Hippocampal formation (tissue), 2 donors: ENCODE data around the gene ADAMTS16.
A peak's percentile ranks its signal among the peaks of the same experiment; 100 is the strongest.

Experiments
- DNase-seq, 2 donors: peaks; one replicate each; lab custom pipeline; 2025; lab: John Stamatoyannopoulos, UW

Gene ADAMTS16

DNA sequence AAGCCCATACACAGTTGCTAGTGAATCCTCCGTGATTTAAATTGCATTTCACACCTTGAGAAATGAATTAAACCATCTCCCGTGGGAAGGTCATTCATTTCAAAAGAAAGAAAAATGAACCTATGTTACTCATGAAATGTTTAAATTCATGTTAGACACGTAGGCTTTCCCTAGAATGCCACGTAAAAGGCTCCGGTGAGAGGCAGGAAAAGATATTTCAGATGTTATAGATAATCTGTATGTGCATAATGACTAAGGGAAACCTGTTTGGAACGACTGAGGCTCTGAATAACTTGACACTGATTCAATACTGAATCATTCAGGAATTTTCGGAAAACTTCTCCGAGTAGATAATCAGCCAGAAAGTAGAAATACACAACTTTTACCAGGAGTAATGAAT, 148.1 kb downstream of the ADAMTS16 start:
- no peak for DNase-seq

- no peak for DNase-seq
Measured at GRCh38 chr5:5289537-5289936, 149.4 kb downstream of the ADAMTS16 start.

- DNase-seq: no peak
Measured at GRCh38 chr5:5290674-5291334, 150.7 kb downstream of the ADAMTS16 start.

- no peak for DNase-seq
Measured at GRCh38 chr5:5291357-5291756, 151.2 kb downstream of the ADAMTS16 start.

DNA sequence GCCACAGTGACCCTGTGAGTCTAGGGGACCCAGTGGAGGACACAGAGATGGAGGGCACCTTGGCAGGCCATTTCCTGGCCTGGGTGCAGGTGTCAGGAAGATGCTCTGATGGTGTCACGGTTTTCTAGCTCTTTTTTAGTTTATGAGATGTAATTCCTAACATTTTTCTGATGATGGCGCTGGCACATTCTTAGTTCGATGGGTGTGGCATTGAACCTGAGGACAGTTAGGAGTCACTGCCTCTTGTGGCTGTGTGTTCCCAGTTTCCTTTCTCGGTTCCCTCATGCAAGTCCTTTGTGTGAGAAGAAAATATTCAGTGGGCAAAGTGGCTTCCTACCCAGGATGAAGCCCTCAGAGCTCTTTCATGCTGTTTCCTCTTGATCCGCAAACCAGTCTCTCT, 152.9 kb downstream of the ADAMTS16 start:
- no peak for DNase-seq

GRCh38 chr5:5294429-5294828, 154.3 kb downstream of the ADAMTS16 start:
- DNase-seq: no peak

- peak in 1 of 2 donors; percentile 14 for DNase-seq
Measured at GRCh38 chr5:5295351-5295750, 155.2 kb downstream of the ADAMTS16 start.

- DNase-seq: no peak
Measured at GRCh38 chr5:5296051-5296450, 155.9 kb downstream of the ADAMTS16 start.

DNA sequence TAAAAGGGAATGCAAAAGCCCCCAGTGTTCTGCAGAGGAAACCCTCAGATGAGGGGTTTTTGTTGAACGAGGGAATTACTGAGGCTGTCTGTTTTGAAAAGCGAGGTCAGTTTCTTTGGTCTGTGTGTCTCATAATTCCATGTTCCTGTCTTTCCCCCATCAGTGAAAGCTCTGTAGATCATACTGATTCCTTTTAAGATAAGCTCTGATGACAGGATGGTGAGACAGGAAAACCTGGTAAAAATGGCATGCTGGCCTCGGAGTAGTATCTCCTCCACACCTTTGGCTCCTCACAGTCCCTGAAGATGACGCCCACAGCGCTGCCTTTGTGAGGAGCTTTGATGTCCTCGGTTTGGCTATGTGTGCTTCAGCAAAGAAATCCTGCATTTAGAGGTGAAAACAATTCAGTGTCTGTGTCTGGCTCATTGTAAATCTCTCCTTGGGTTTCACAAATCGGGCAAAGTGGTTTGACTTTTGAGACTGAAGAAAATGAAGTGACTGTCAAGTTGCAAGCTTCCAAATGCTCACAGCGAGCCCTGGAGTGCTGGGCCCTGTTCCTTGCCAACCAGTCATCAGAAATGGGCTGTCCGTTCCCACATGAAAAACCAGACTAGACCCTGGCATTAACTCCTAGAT, 157.4 kb downstream of the ADAMTS16 start:
- DNase-seq: no peak

DNA sequence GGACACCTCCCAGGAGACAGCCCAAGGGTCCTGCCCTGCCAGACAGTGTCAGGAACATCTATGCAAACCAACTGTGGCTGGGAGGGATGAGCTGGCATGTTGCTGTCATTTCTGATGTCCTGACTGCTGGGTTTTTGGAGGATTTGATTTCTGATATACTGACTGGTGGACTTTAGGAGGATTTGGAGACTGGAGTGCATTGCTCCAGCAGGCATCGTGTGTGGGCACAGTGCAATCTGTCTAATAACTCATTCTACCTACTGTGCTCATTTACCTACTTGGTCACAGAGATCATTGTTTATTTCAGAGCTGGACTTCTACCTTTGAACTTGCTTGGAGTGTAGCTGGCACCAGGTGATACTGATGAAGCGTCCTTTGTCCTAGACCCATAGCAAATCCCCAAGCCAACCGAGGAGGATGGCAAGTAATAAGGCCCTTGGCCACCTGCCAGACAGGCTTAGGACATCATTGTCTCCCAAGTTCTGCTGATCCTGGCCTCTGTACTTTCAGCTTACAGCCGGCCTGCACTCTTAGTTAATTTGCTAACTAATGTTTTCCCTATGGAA, 158.0 kb downstream of the ADAMTS16 start:
- DNase-seq: no peak

- DNase-seq: no peak
Measured at GRCh38 chr5:5298841-5299541, 158.9 kb downstream of the ADAMTS16 start.

DNA sequence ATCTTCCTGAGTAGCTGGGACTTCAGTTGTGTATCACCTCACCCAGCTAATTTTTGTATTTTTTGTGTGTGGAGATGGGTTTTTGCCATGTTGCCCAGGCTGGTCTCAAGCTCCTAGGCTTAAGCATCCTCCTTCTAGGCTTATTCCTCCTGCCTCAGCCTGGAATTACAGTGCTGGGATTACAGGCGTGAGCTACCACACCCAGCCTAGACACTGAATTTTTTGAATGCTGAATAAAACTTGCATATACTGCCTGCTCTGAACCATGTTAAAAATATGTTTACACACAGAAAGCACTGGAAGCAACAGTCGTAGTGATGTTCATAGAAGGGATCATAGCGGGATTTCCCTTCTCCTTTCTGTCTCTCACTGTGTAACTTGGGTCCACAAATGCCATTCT, 161.0 kb downstream of the ADAMTS16 start:
- no peak for DNase-seq

DNA sequence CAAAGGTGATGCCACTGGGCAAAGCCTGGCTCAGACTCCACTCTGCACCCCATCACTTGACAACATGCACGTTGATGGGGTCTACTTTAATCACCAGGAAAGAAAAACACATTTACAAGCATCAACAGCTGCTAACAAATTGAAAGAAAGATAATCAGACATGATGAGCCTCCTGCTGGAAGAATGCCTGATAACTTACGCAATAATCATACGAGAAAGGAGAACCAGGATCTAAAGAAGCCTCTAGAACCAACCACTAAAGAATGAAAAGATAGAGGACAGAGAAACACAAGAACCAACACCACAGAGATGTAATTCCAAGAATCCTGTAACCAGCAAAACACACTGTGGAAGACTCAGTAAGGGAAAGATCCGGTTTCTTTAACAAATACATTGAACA, 162.1 kb downstream of the ADAMTS16 start:
- no peak for DNase-seq

GRCh38 chr5:5303242-5303641, 163.1 kb downstream of the ADAMTS16 start:
- DNase-seq: no peak

- DNase-seq: no peak
Measured at GRCh38 chr5:5304361-5305020, 164.4 kb downstream of the ADAMTS16 start.

DNA sequence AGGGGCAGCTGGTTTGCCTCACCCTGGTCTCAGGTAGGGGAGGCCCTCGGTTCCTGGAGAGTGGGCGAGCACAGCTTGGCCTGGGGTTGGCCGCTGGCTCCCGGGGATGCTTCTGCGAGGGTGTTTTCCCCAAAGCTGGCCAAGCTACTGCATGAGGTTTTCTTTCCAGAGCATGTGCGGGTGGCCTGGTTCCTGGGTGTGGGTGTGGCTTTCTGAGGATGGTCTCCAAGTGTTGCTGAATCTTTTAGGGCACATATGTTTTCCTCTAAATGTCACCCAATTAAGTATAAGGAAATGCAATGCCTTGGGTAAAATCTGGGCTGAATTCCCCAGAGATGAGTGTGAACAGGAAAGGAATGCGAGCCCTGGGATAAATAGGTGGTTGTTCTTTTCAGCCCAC, 166.6 kb downstream of the ADAMTS16 start:
- peak in 1 of 2 donors; percentile 14 for DNase-seq

- no peak for DNase-seq
Measured at GRCh38 chr5:5308319-5308718, 168.2 kb downstream of the ADAMTS16 start.

DNA sequence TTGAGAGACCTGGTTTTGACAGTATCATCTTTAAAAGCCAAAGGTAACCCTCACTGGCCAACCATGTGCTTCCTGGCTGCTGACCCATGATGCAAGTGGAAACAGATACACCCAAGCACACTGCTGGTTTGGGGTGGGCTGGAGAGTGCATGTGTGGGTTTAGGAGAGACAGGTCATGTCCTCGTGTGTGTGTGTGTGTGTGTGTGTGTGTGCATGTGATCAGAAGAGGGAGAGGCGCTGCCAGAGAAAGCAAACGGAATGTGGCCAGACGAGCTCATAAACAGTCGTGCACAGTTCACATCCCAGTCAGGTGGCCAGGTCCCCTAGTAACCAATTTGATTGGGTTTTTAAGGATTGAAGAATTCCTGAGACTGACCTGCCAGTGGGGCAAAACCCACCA, 169.5 kb downstream of the ADAMTS16 start:
- DNase-seq: no peak

DNA sequence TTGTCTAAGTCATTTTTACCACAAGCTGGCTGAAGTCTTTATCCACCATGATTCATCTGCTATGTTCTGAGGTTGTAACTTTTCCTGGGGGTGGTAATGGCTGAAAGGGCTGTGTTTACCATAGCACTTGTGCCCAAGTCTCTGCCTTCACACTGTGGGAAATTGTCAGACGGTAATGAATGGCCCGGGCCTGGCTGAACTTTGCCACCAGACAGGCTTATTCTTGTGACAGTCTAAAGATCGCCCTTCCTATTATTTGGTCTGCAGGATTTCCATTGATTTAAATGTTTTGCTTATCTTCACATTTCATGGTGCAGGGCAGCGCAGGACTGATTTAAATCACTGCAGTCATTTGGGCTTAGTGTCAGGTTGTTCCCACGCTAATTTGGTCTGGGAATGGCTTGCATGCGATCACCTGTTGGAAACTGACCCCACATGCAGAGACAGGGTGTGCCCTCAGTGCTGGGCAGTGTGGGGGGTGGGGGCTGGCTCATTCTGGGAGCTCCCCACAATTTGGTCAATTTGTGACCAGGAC, 173.0 kb downstream of the ADAMTS16 start:
- no peak for DNase-seq

DNA sequence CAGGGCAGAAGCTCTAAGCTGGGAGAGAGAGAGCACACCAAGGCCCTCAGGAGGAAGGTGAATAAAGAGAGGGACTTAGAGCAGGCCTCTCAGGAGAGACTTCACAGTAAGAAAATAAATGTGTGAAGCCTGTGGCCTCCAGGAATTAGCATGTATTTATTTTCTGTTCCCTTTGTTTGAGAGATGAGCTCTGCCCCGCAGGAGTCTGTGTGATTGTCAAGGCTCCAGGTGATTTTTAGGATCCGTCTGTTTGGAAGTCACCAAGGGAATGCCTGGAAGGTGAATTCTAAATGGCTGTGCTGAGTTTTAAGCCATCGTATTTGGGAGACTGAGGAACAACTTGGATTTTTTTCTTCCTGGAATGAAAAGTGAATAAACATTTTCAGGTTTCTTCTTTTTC, 174.0 kb downstream of the ADAMTS16 start:
- DNase-seq: no peak

DNA sequence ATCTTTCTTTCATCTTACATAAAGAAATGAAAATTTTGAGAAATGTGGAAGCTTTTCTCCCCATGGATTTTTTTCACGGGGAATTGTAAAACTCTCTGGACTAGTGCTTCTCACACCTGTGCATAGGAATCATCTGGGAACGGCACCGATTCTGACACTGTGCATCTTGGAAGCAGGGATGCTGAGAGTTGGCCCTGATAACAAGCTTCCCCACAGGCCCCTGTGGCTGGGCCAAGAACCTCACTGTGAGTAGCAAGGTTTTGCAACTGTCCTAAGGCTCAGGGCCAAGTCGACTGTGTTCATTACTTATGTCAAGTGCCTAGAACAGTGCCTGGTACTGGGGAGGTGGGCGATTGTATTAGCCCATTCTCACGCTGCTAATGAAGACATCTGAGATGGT, 174.5 kb downstream of the ADAMTS16 start:
- no peak for DNase-seq
